NCI-H82 treated with DMSO at 0.1 percent for 48 hours (cell line): ENCODE measurements around the gene OR52D1.

Experiments used
- DNase-seq: peaks from one replicate; lab custom pipeline; 2025; ENCODE audit not compliant: unreplicated experiment; lab: John Stamatoyannopoulos, UW

Gene OR52D1

GRCh38 chr11:5509803-5510202, 21.3 kb downstream of the OR52D1 start, which contains the start of gene UBQLN3:
Gene UBQLN3 (minus strand): TSS chr11:5509957. CDS start chr11:5509558, 399 bp downstream.
- no peak for DNase-seq

GRCh38 chr11:5514841-5515240, 26.4 kb downstream of the OR52D1 start:
- DNase-seq, result no peak

GRCh38 chr11:5516599-5516998, 28.1 kb downstream of the OR52D1 start, which contains the start of gene UBQLNL:
Gene UBQLNL (minus strand): TSS chr11:5516699. CDS start chr11:5516441, 258 bp downstream.
- DNase-seq, result no peak

- DNase-seq, result no peak
Observed at GRCh38 chr11:5521540-5521939, 33.1 kb downstream of the OR52D1 start.

- no peak for DNase-seq
Observed at GRCh38 chr11:5522308-5522707, 33.8 kb downstream of the OR52D1 start.

- no peak for DNase-seq
Observed at GRCh38 chr11:5524756-5525155, 36.3 kb downstream of the OR52D1 start.

GRCh38 chr11:5527716-5528115, 39.2 kb downstream of the OR52D1 start:
- no peak for DNase-seq

- no peak for DNase-seq
Observed at GRCh38 chr11:5528495-5528894, 40.0 kb downstream of the OR52D1 start.

- DNase-seq, result no peak
Observed at GRCh38 chr11:5531053-5531831, 42.8 kb downstream of the OR52D1 start.

GRCh38 chr11:5534046-5534445, 45.6 kb downstream of the OR52D1 start:
- no peak for DNase-seq

GRCh38 chr11:5536482-5536881, 48.0 kb downstream of the OR52D1 start:
- no peak for DNase-seq
